ENCODE data around the gene SAMSN1. TPM values are rescaled to one million over a fixed set of nuclear protein-coding genes. Genes with fewer than 3 reads are reported as not detected.

Gene SAMSN1
- total RNA-seq, 4 donors from 2014 or later: 1.0 to 13.5 (median 4.2) TPM

DNA sequence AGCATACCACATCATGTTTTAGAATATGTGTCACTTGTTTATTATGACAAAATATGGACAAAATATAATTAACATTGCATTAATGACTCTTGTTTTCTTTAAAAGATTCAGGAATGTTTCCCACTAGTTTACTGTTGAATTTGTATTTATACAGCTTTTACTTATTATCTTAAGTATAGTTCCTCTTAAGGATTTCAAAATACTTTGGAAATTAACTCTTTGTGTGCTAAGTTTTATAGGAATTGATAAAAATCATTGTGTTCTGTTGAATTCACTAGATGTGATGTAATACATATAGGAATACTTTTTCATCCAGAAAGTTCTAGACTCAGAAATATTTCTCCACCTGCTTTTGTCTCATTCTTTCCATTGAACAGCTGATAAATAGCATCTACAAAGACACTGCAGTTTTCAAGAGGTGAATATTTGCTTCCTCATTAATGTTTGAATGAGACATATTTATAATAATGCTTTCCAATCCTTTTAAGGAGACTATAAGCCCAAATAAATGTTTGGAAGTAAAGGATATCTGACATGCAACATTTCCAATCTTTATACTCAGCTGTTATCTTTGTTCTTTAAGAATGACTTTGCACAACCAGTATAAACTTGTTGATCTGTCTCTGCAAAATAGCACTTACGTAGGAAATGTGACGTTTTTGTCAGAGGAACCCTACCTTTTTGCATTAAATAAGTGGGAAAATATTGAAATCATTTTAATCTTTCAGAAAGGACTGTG, 38.4 kb upstream of the SAMSN1 start:
- H3K36me3 ChIP-seq: no peaks in the 10 kb centered on the region
- WGBS, 2 donors (ENCODE audit: low coverage in 1 of 2): 72 to 77% methylated on average over 2 of the region's 2 CpGs

DNA sequence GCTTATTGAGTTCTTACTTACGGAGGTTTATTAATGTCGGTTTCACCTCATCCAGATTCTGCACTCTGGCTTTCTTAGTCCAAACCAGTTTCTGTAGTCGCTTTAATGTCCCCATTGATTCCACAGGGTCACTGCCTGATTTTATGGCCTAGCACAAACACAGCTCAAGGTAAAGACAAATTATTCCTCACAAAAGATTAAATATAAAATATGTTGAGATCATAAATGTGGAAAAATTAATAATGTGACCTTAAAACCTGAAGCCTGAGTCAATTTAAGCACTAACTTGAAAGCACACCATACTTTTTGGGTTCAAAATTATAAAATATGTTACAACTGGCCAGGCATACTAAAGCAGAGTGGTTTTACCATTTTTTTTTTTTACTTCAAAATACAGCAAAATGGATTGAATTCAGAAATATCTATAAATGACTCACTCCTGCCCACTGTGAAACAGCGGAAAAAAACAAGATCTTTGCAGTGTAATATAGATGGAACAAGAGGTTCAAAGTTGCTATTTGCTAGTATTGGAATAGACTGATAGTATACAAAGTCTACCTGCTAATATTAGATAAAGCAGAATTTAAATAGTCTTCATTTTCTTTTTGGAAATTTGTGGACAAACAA, 37.6 kb upstream of the SAMSN1 start:
- Histone ChIP-seq H3K36me3 (no peaks in the 10 kb centered on the region), H3K4me3 (no peak overlapping the region), H3K9me3 (no peaks in the 10 kb centered on the region), H3K27me3 (no peaks in the 10 kb centered on the region), H3K27ac (no peak overlapping the region), H3K4me1 (no peaks in the 10 kb centered on the region)
- no peak for ATAC-seq
- TF ChIP-seq, protein P1, sequence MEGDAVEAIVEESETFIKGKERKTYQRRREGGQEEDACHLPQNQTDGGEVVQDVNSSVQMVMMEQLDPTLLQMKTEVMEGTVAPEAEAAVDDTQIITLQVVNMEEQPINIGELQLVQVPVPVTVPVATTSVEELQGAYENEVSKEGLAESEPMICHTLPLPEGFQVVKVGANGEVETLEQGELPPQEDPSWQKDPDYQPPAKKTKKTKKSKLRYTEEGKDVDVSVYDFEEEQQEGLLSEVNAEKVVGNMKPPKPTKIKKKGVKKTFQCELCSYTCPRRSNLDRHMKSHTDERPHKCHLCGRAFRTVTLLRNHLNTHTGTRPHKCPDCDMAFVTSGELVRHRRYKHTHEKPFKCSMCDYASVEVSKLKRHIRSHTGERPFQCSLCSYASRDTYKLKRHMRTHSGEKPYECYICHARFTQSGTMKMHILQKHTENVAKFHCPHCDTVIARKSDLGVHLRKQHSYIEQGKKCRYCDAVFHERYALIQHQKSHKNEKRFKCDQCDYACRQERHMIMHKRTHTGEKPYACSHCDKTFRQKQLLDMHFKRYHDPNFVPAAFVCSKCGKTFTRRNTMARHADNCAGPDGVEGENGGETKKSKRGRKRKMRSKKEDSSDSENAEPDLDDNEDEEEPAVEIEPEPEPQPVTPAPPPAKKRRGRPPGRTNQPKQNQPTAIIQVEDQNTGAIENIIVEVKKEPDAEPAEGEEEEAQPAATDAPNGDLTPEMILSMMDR (IDR thresholded peaks at IDR 0.05): no peak
- TF ChIP-seq EP300 (IDR thresholded peaks at IDR 0.05) (no peak), POLR2AphosphoS5 (IDR thresholded peaks at IDR 0.05) (no peak), POLR2A (IDR thresholded peaks at IDR 0.05) (no peak)
- WGBS, 2 donors (ENCODE audit: low coverage in 1 of 2): 84 to 100% methylated on average over 2 to 4 of the region's 4 CpGs

More for the DNA sequence above, 38.4 kb upstream of the SAMSN1 start:
- Histone ChIP-seq H3K27ac (no peak overlapping the region), H3K27me3 (no peaks in the 10 kb centered on the region), H3K9me3 (no peaks in the 10 kb centered on the region), H3K4me1 (no peaks in the 10 kb centered on the region), H3K4me3 (no peak overlapping the region)
- TF ChIP-seq POLR2A (IDR thresholded peaks at IDR 0.05) (no peak), POLR2AphosphoS5 (IDR thresholded peaks at IDR 0.05) (no peak), EP300 (IDR thresholded peaks at IDR 0.05) (no peak)
- TF ChIP-seq, protein P1 (IDR thresholded peaks at IDR 0.05): no peak
- no peak for ATAC-seq

DNA sequence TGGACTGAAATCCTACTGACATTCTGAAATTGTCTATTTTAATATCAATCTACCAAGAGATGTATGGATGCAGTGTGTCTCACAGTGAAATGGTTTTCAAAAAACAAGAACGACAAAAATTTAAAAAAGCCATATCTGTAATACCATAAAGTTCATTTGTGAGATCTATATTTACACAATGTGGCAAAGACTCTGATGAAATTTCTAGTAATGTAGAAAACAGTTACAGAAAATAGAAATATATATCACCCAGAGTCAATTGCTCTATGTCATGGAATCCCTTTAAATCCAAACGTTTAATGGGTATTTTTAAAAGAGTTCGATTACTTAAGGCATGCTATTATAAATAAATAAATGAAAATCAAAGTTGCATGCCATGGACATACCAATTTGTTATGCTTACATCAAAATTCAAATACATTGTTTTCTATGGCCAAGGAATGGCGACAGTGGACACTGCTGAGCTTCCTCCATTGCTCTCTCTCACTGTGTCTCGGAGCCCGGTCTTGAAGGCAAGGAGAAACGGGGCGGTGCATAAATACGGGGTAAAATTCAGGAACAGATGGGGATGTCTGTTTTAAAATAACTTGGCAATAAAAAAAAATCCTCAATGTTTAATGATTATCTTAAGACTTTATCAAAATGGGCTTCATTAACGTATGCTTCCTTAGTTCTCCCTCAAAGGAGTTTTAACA, 37.0 kb upstream of the SAMSN1 start:
- H3K27me3 ChIP-seq: no peaks in the 10 kb centered on the region
- H3K4me3 ChIP-seq: no peak overlapping the region
- H3K9me3 ChIP-seq: no peaks in the 10 kb centered on the region
- ATAC-seq: no peak
- WGBS, 2 donors (ENCODE audit: low coverage in 1 of 2): 85 to 86% methylated on average over 10 of the region's 10 CpGs
- TF ChIP-seq, protein P1 (IDR thresholded peaks at IDR 0.05): no peak
- TF ChIP-seq POLR2AphosphoS5 (IDR thresholded peaks at IDR 0.05): no peak
- TF ChIP-seq POLR2A (IDR thresholded peaks at IDR 0.05): no peak
- no peak for TF ChIP-seq EP300 (IDR thresholded peaks at IDR 0.05)
- no peaks in the 10 kb centered on the region for H3K36me3 ChIP-seq
- no peaks in the 10 kb centered on the region for H3K4me1 ChIP-seq
- H3K27ac ChIP-seq: no peak overlapping the region

DNA sequence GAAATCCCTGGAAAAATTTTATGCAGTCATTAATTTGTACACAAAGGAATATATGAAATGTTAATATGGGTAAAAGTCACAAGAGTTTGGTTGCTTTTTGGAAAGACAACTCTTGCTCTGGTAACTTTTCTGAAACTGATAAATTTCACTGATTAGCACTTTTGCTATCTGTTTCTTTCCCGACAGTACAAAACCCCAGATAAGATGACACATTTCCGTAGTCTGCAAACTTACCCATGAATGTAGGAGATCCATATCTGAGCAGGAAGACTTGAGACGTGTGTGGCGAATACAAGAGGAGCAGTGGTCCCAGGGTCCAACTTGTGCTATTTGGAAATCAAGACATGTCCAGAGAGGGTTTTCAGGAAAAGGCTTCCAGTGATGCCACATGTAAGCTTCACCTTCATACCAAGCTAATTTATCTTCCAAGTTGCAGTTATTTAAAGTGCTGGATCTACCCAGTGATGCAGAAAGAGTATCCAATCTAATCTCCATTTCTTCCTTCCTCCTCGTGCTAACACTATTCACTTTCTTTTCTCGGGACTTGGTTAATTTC, 35.9 kb upstream of the SAMSN1 start:
- no peaks in the 10 kb centered on the region for H3K4me1 ChIP-seq
- no peak overlapping the region for H3K4me3 ChIP-seq
- 87 to 89% methylated on average over 3 to 6 of the region's 6 CpGs for WGBS, 2 donors (ENCODE audit: low coverage in 1 of 2)
- no peak overlapping the region for H3K27ac ChIP-seq
- H3K9me3 ChIP-seq: no peaks in the 10 kb centered on the region
- no peak for TF ChIP-seq EP300 (IDR thresholded peaks at IDR 0.05)
- TF ChIP-seq POLR2A (IDR thresholded peaks at IDR 0.05): no peak
- TF ChIP-seq POLR2AphosphoS5 (IDR thresholded peaks at IDR 0.05): no peak
- TF ChIP-seq, protein P1 (IDR thresholded peaks at IDR 0.05): no peak
- no peaks in the 10 kb centered on the region for H3K27me3 ChIP-seq
- no peak for ATAC-seq
- no peaks in the 10 kb centered on the region for H3K36me3 ChIP-seq

Data from gastroesophageal sphincter (tissue), 4 donors.